Neural progenitor cell (in vitro differentiated cells): Measurements from ENCODE around the gene EXOC6B.

ENCODE experiments used
- EZH2 ChIP-seq: fragments of 200-600 bp; sonication (generic); IDR thresholded peaks from 2 replicates; pipeline ENCODE4 v1.6.1; 2017; ENCODE audit warnings: antibody characterized with exemption, mild to moderate bottlenecking, moderate library complexity
- TF ChIP-seq, protein P1 (sequence below): fragments of 200-600 bp; sonication (generic); IDR thresholded peaks from 2 replicates; pipeline ENCODE4 v1.5.1; 2017; ENCODE audit warnings: antibody characterized with exemption, mild to moderate bottlenecking

DNA sequence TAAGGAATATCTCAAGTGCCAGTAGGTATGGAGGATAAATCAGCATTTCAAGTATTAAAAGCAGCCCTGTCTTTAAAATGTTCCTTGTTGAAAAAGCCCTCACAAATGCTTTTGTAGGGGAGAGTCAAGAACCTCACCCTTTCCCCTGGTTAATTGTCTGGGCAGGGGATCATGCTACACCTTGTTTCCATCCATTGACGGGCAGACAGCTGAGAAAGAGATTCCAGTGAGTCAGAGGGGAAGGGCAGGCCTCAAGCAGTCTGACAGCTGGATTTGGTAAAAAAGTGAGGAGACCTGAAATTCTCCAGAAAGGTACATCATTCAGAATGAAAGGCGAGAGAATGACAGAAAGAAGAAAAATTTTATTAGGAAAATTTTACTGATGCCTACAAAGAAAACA is 475.0 kb downstream of the EXOC6B start:
- TF ChIP-seq, protein P1, sequence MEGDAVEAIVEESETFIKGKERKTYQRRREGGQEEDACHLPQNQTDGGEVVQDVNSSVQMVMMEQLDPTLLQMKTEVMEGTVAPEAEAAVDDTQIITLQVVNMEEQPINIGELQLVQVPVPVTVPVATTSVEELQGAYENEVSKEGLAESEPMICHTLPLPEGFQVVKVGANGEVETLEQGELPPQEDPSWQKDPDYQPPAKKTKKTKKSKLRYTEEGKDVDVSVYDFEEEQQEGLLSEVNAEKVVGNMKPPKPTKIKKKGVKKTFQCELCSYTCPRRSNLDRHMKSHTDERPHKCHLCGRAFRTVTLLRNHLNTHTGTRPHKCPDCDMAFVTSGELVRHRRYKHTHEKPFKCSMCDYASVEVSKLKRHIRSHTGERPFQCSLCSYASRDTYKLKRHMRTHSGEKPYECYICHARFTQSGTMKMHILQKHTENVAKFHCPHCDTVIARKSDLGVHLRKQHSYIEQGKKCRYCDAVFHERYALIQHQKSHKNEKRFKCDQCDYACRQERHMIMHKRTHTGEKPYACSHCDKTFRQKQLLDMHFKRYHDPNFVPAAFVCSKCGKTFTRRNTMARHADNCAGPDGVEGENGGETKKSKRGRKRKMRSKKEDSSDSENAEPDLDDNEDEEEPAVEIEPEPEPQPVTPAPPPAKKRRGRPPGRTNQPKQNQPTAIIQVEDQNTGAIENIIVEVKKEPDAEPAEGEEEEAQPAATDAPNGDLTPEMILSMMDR = no peak
- no peak for TF ChIP-seq EZH2
